VCaP (cell line): ENCODE measurements around the gene UBQLN1.
A peak's percentile ranks its signal among the peaks of the same experiment; 100 is the strongest.
"Not testable (repeated sequence)": the region's sequence is repeated elsewhere in the genome, so short reads cannot be mapped to it uniquely, and the experiment has no call there.

Experiments
- H3K27ac ChIP-seq: fragments of 450-650 bp; 2 replicates; pipeline ENCODE4 v1.5.1; 2017
- CTCF ChIP-seq: fragments of 450-650 bp; conservative IDR thresholded peaks from 2 replicates; pipeline ENCODE4 v1.5.1; 2017; ENCODE audit warnings: mild to moderate bottlenecking, moderate library complexity

Gene UBQLN1

DNA sequence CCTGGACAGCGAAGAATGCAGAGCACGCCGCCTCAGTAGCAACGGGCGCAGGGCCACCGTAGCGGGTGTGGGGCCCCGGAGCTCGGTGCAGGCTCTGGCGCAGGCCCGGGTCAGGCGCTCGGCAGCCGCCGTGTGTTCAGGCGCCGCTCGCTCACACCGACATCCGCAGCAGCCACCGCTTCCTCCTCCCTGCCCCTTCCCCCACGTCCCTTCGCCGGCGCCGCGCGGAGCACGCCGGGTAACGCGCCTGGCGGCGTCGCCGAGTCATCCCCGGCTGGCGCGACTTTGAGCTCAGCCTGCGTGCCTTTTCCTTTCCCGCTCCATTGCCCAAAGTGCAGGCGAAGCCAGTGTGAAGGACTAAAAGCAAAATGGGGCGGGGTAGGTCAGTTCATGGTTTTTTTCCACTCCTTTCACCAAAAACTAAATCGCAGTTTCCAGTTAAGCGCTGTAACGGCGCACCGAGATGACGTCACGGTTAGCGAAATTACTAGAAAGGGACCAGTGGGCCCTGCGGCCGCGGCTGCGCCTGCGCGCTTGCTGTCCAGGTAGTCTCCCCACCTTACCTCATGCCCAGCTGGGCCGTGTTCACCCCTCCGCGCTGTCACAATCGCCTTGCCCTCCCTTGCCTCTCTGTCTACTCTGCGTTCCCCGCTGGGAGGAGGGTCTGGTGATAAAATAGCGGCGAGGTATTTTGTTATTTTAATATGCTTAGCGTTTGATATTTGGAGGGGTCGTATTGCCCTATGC, at the start of gene UBQLN1:
Gene UBQLN1, minus strand, starts transcription at position 191 of the 747 bp plus-strand sequence. CDS start 279 bp downstream, outside the sequence.
- peak within 1 kb of the TSS; percentile 98 for H3K27ac ChIP-seq
- no peak for TF ChIP-seq CTCF

DNA sequence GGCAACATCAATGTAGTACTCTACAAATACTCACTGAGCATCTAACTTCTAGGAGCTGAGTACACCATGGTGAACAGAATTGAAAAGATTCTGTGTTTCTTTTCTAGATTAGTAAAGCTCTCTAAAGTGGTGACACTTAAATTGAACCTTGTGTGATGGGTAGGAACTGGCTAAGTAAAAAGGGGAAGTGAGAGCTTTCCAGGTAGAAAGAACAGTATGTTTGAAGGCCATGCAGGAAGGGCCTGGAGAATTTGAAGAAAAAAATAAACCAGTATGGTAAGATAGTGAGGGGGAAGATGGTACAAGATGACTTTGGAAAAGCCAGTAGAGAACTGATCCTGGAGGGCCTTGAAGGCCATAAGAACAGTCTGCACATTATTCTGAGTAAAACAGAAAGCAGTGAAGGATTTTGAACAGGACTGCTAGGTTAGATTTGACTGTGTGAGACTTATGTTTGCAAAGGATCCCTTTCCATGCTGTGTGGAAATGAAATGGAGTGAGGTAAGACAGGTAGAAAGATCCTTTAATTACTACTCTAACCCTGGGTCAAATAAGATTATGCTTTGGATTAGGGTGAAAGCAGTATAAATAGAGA, 46.7 kb upstream of the UBQLN1 start:
- TF ChIP-seq CTCF: no peak
- H3K27ac ChIP-seq: no peak overlapping the region

- TF ChIP-seq CTCF: no peak
- no peak overlapping the region for H3K27ac ChIP-seq
Measured at GRCh38 chr9:83749706-83750105, 41.9 kb upstream of the UBQLN1 start.

GRCh38 chr9:83744206-83744605, 36.4 kb upstream of the UBQLN1 start:
- no peak for TF ChIP-seq CTCF
- peak overlapping the region; percentile 60 for H3K27ac ChIP-seq

DNA sequence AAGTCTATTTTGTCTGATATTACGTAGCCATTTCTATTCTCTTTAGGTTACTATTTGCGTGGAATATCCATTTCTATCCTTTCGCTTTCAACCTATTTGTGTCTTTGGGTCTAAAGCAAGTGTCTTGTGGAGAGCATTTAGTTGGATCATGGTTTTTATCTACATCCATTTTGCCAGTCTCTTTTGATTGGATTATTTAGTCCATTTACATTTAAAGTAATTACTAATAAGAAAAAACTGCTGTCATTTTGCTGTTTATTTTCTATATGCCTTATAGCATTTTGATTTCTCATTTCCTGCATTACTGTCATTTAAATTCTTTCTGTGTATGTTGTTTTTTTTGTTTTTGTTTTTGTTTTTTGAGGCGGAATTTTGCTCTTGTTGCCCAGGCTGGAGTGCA, 26.0 kb upstream of the UBQLN1 start:
- no peak for TF ChIP-seq CTCF
- H3K27ac ChIP-seq: no peak overlapping the region

- not testable (repeated sequence) for H3K27ac ChIP-seq
Measured at GRCh38 chr9:83728591-83729368, 21.0 kb upstream of the UBQLN1 start.

- TF ChIP-seq CTCF: no peak
- no peak overlapping the region for H3K27ac ChIP-seq
Measured at GRCh38 chr9:83724436-83724835, 16.7 kb upstream of the UBQLN1 start.
